Aorta (tissue), 5 donors: ENCODE measurements around the gene DGKE. TPM values are rescaled to one million over a fixed set of nuclear protein-coding genes. Genes with fewer than 3 reads are reported as not detected.

ENCODE experiments used
- ATAC-seq: fragments of 200-7000 bp; cut with Tn5 transposase; one replicate; pipeline ENCODE4 v1.9.1; 2022; ENCODE audit warnings: moderate library complexity; ENCODE audit not compliant: low FRiP score
- DNase-seq, 2 donors: peaks; one replicate each; pipeline ENCODE4 v3.0.0-alpha.2; 2020
- H3K27ac ChIP-seq, 2 donors: one replicate each; pipeline ENCODE4 v1.5.1; 2013; ENCODE audit warnings: low read length in 2 of 2, mild to moderate bottlenecking in 2 of 2, moderate library complexity in 2 of 2, control low read depth in 1 of 2, inconsistent platforms in 1 of 2, low read depth in 1 of 2
- H3K27me3 ChIP-seq, 2 donors: one replicate each; pipeline ENCODE4 v1.6.1; 2013; ENCODE audit warnings: control low read depth in 1 of 2, low read length in 1 of 2, mild to moderate bottlenecking in 1 of 2, moderate library complexity in 1 of 2; ENCODE audit not compliant: insufficient read depth in 2 of 2, control insufficient read depth in 1 of 2
- H3K36me3 ChIP-seq, 2 donors: one replicate each; pipeline ENCODE4 v1.6.1; 2013; ENCODE audit warnings: control low read depth in 1 of 2, low read length in 1 of 2, mild to moderate bottlenecking in 1 of 2; ENCODE audit not compliant: insufficient read depth in 2 of 2, control insufficient read depth in 1 of 2
- H3K4me1 ChIP-seq, 2 donors: one replicate each; pipeline ENCODE4 v1.6.1; 2013; ENCODE audit warnings: low read length in 2 of 2, control low read depth in 1 of 2, mild to moderate bottlenecking in 1 of 2, moderate library complexity in 1 of 2; ENCODE audit not compliant: insufficient read depth in 2 of 2, control insufficient read depth in 1 of 2
- H3K4me3 ChIP-seq, 2 donors: one replicate each; pipeline ENCODE4 v1.5.1; 2013; ENCODE audit warnings: low read length in 2 of 2, control low read depth in 1 of 2, mild to moderate bottlenecking in 1 of 2
- H3K9me3 ChIP-seq: one replicate; pipeline ENCODE4 v1.6.1; 2013; ENCODE audit warnings: mild to moderate bottlenecking, low read length; ENCODE audit not compliant: control insufficient read depth
- WGBS, 2 donors: extraction: QIAGEN DNeasy Blood & Tissue Kit; methylation state at CpG; one replicate each; pipeline ENCODE4 v1.1.7; 2013; 5-methylcytosine and 5-hydroxymethylcytosine counted together
- intact Hi-C, 2 donors: fragments of 100-400 bp; cut with DNase I; formaldehyde crosslinking; loops; one replicate each; pipeline versions ENCODE4 v1.14.2 to v1.15.0; 2022
- polyA plus RNA-seq, 2 donors: library from polyadenylated mRNA; stranded (reverse); fragments of 200-250 nt; gene quantifications; one replicate each; pipeline ENCODE4 v1.2.3, GENCODE V29; 2013
- total RNA-seq, 2 donors: library from RNA; stranded (reverse); fragmentation: NEBNext Ultra II Directional; extraction: Animal tissue kit (Norgen Biotek cat#: 25700); gene quantifications; one replicate each; pipeline ENCODE4 v1.2.1, GENCODE V29; 2021
- donor health status: healthy with polysubstance abuse.
- donor health status: Bipolar disorder and iron deficiency.
- donor health status: DM: no; HTN: no; CAD: no.
- donor health status: DM: no; HTN: no; CAD: no.
- donor health status: DM: yes; HTN: yes; CAD: no.

The DGKE gene
- total and polyA plus RNA-seq, 4 donors, result 0.88 to 17.1 (median 6.7) TPM

DNA sequence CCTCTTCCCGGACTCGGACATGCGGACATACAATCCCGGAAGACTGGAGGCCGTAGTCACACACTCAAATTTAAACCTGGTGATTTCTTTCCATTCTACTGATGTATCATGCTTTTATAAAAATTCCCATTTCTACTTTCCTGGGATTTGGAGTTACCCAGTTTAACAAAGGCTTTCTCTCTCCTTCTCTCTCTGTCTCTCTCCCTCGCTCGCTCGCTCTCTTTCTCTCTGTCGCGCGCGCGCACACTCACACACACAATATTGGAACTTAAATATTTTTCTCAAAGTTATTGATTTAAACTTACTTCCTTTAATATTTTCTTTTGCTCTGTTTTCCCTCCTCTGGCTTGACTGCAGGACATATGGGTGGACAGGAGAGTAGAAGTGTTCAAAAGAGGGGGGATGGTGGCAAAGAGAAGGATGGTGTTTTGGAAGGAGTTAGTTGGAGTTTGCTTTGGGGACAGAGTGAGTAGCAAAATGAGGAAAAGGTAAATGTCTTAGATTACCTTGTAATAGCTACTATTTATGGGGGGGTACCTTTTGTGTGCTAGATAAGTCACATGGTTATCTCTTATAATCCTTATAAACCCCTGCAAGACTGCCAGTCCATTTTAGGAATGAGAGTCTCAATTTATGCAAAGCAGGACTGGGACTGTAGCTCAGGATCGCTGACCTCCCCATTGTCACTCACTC, 80.8 kb downstream of the DGKE start:
- peak overlapping the region in 1 of 2 donors; percentile 46 for H3K27ac ChIP-seq
- H3K4me1 ChIP-seq, result no peaks in the 10 kb centered on the region
- no peaks in the 10 kb centered on the region for H3K36me3 ChIP-seq
- WGBS, 2 donors, result 6 to 7% methylated on average over 14 of the region's 14 CpGs
- intact Hi-C loops, result loop anchor here (5.0 kb wide), 2 partner anchors 48 to 82 kb away; partner anchors contain the start of genes C17orf67 (in 2 of the 2), DGKE (in 2 of the 2) and COIL (in 1 of the 2)
- no peaks in the 10 kb centered on the region for H3K27me3 ChIP-seq
- H3K9me3 ChIP-seq, result no peaks in the 10 kb centered on the region
- peak overlapping the region; percentile 63 to 80 for H3K4me3 ChIP-seq
- ATAC-seq (no peak), DNase-seq (no peak)

GRCh38 chr17:56917559-56918296, 83.8 kb downstream of the DGKE start:
- intact Hi-C loops, result no loop called here
- WGBS, 2 donors, result 80% methylated on average over 4 of the region's 4 CpGs
- ATAC-seq (no peak), DNase-seq (no peak)
- H3K9me3 ChIP-seq, result no peaks in the 10 kb centered on the region
- no peaks in the 10 kb centered on the region for H3K4me1 ChIP-seq
- no peak overlapping the region for H3K4me3 ChIP-seq
- no peaks in the 10 kb centered on the region for H3K27me3 ChIP-seq
- H3K27ac ChIP-seq, result no peak overlapping the region
- H3K36me3 ChIP-seq, result no peaks in the 10 kb centered on the region

DNA sequence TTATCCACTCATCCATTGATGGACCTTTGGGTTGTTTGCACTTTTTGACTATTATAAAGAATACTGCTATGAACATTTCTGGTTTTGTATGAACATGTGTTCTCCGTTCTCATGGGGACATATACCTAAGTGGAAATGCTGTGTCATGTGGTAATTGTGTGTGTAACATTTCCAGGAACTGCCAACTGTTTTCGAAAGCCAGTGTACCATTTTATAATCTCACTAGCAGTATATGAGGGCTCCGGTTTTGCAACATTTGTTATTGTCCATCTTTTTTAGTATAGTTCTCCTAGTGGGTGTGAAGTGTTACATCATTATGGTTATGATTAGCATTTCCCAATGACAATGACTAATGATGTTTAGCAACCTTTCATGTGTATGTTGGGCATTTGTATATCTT, 85.0 kb downstream of the DGKE start:
- Histone ChIP-seq H3K9me3 (no peaks in the 10 kb centered on the region), H3K27ac (no peak overlapping the region), H3K36me3 (no peaks in the 10 kb centered on the region), H3K4me1 (no peaks in the 10 kb centered on the region), H3K4me3 (no peak overlapping the region), H3K27me3 (no peaks in the 10 kb centered on the region)
- intact Hi-C loops, result no loop called here
- DNase-seq, result no peak
- WGBS, 2 donors, result 89 to 95% methylated on average over 3 of the region's 3 CpGs
- no peak for ATAC-seq

Other genes starting within 250 kb of the DGKE start
- 1 to 10 TPM in 1 of 2 donors, under 1 TPM in 1; 0.84 to 3.6 TPM for gene NOG, start 240.5 kb upstream of the DGKE start, total RNA-seq
- under 1 TPM in 1 of 2 donors, not detected in 1; 0.50 TPM for gene NOG, start 240.5 kb upstream of the DGKE start, polyA plus RNA-seq
- 1 to 10 TPM; 3.3 to 5.0 TPM for gene C17orf67, start 231 bp upstream of the DGKE start, total RNA-seq
- gene C17orf67, start 231 bp upstream of the DGKE start, polyA plus RNA-seq, result 1 to 10 TPM; 1.3 to 3.8 TPM
- gene TRIM25, start 79.9 kb downstream of the DGKE start, total RNA-seq, result 10 to 100 TPM; 38.0 to 85.3 TPM
- 10 to 100 TPM in 1 of 2 donors, 1 to 10 TPM in 1; 7.4 to 12.9 TPM for gene TRIM25, start 79.9 kb downstream of the DGKE start, polyA plus RNA-seq
- gene COIL, start 126.9 kb downstream of the DGKE start, total RNA-seq, result 10 to 100 TPM; 10.8 to 12.0 TPM
- gene COIL, start 126.9 kb downstream of the DGKE start, polyA plus RNA-seq, result 1 to 10 TPM; 7.4 to 9.0 TPM
- gene SCPEP1, start 144.0 kb downstream of the DGKE start, total RNA-seq, result 100 to 1,000 TPM in 1 of 2 donors, 10 to 100 TPM in 1; 81.1 to 113 TPM
- gene SCPEP1, start 144.0 kb downstream of the DGKE start, polyA plus RNA-seq, result 100 to 1,000 TPM in 1 of 2 donors, 10 to 100 TPM in 1; 66.4 to 126 TPM